HG02623 (cell line): ENCODE results near the gene SEZ6L.

Experiments used
- ATAC-seq: cut with Tn5 transposase; IDR thresholded peaks from one replicate; pipeline ENCODE4 v1.9.1; 2021; ENCODE audit warnings: moderate library complexity; ENCODE audit not compliant: unreplicated experiment

Gene SEZ6L

DNA sequence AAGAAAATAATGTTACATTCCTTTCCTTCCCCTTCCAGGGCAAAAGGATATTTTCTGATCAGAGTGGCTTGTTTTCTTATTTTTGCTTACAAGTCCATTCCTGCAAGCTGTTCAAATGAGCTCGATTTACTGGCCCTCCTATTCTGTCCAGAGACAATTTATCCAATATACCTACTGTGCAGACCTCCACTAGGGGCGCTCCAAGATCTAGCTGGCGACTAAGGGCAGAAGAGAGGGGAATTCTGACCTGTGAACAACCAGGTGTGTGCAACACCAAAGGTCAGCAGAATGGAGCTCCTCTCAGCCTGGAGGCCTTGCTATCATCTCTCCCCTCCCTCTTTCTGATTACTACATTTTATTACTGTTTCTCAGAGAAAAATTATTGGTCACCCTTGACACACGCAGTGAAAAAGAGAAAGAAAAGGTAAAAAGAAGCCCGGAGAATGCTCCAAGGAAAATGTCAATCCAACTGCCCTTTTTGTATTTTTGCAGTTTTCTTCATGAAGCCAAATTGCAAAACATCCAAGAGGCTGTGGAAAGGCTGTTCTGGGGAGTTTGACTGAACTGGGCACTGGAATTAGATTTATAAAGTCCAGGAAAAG is 3.2 kb downstream of the SEZ6L start:
- ATAC-seq = no peak

DNA sequence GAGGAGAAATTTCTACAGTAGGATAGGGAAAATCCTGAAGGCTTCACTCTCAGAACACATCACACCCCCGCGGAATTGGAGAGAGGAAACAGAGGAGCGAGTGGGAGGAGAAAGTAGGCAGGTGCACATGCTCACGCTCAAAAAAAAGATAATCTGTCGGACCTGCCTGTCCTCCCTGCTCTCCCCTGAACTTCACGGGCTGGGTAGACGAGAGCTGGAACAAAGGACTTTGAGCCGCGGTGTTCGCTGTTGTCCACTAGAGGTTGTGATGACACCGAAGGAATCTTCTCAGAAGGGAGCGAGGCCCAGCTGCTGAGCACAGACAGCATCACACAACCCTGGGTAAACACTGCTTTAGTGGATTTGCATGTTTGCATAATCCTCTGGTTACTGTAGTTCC is 5.0 kb downstream of the SEZ6L start:
- no peak for ATAC-seq

DNA sequence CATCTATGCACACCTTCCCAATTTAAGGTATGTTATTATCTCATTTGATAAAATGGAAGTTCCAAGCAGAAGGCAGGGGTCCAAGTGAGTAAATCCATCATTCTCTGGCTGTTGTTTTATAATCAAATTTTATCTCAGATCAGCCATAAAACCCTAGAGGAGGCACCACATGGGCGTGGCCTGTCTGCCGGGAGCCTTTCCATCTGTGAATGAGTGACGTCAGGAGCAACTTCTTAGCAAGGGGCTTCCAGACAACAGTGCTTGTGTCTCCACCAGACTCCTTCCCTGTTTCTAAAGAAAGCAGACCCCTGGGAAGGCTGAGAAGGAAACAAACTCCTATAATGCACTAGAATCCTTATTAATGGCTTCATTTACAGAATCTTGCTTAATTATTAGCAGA is 13.5 kb downstream of the SEZ6L start:
- ATAC-seq = no peak

DNA sequence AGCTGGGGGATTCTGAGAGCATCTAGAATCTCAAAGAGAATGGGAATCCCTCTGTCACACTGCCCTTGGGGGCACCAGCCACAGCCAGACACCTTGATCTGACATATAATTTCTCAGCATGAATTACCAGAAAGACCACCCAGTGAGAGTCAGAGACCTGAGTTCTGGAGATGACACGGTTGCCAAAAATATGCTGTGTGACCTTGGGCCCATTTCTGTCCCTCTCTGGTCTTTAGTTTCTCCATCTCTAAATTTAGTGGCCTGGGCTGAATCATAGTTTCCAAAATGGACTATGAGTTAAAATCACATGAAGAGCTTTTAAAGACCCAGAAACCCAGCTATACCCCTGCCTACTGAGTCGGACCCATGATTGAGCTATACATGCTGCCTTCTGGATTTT is 15.9 kb downstream of the SEZ6L start:
- no peak for ATAC-seq

DNA sequence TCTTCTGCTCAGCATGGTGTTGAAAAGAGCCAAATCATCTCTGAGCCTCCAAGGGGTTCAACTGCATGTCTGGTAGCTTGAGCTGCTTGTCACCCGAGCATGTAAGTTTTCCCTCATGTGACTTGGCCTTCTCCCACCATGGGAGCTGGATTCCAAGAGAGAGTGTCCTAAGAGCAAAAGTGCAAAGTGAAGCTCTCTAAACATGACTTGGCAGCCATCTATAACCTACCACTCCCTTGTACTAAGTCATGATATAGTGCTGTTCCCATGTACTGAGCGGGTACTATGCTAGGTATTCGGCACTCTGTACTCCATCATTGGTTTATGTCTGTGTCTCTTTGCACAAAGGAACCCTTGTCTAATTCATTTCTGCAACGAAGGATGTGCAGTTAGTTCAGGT is 19.1 kb downstream of the SEZ6L start:
- no peak for ATAC-seq

DNA sequence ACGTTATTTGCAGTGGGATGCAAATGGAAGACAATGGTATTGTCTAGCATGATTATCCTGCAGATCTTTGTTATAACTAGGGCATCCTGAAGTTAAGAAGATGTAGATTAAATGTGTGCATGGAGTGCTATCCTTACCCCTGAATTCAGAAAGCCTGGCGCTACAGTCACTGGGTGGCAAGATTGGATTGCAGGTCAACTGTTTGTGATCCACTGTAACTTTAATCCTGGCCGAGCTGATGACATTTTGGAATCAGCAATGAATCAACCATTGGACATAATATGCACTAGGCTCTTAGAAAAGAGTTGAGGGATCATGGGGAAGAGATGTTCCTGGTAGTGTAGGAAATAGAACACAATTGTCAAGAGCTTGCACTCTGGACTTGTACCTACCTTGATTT is 25.1 kb downstream of the SEZ6L start:
- ATAC-seq = no peak

DNA sequence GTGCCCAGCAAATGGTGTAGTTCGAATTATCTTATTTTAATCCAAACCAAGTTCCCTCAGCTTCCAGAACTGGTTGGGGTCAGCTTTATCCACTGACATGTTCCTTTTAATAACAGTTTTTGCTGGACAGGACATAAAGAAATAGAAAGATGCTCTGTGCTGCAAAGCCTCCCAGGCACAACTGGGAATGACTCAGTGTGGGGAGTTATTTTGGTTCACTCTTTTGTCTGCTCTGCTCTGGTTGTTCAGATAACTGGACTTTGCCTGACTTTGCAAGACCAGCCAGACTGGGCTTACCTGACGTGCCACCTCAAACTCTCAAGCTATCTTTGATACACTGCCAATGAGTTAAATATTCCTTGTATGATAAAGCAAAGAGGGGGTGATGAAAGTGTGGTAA is 25.6 kb downstream of the SEZ6L start:
- no peak for ATAC-seq

DNA sequence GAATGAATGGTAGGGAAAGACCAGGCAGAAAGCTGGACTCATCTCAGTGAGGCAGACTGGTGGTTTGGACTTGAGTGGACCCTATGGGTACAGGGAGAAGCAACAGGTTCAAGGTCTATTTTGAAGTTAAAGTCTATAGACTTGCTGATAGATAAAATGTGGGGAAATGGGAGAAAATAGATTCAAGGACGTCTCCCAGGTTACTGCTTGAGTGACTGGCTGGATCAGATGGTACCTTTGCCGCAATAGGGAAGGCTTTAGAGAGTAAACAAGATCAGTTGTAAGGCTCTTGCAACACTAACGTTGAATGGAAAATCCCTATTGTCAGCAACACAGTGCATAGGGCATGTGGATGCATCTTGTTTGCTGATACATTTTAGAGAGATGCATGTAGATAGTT is 27.4 kb downstream of the SEZ6L start:
- no peak for ATAC-seq

DNA sequence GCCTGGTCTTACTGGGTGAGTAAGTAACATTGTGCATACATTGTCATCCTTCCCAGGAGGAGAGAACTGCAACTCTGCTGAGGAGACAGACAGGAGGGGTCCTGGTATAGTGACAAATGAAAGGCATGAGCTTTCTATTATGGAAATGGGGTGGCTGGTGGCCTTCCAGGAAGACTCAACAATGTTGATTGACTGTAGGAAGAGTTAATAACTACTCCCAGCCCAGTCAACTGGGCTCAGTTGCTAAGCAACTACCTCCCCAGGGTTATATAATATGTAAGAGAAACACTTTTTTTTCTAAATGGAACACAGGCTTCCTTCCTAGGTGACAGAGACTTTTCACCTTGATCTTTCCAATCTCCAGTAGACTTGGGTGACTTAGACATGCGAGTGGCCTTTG is 28.2 kb downstream of the SEZ6L start:
- ATAC-seq = no peak

DNA sequence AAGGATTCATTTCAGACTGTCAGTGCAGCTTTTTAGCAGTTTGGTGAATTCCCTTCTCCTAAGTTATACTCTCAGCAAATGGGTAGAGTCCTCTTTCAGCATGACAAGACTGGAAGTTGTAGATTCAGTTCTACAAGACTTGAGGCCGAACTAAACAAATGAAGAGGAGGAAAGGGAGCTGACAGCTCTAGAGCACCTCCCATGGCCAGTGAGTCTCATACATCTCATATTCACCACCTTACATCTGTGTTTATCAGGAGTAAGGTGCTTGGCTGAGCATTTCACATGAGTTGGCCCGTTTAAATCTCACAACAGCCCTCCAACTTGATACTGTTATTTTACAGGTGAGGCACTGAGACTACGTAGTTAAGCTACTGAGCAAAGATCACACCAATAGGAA is 30.4 kb downstream of the SEZ6L start:
- ATAC-seq = no peak

DNA sequence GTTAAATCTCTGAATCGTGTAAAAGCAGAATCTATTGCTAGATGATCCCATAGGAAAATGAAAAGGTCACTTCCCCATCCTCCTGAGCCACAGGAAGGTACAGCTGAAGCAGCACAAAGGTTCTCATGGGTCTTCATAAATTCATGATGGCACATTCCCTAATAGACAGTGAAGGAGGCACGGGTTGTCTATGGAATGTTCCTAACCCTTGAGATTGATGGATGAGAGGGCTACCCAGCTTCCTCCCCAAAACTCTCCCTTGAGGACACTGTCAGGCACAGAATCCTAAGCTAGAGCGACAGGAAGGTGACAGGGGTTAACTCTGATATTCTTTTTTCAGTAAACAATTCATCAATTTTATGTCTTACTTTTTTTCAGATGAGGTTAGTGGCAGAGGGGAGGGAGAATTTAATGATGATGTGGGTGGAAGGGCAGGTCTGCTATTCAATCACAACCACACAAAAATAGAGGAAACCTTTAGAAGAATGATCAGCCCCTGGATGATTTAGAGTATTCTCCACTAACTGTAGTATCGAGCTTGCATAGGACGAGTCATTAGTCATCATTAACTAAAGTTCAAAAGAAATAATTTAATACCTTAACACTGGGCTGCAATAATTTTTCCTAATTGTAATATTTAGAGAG is 33.1 kb downstream of the SEZ6L start:
- ATAC-seq = no peak

DNA sequence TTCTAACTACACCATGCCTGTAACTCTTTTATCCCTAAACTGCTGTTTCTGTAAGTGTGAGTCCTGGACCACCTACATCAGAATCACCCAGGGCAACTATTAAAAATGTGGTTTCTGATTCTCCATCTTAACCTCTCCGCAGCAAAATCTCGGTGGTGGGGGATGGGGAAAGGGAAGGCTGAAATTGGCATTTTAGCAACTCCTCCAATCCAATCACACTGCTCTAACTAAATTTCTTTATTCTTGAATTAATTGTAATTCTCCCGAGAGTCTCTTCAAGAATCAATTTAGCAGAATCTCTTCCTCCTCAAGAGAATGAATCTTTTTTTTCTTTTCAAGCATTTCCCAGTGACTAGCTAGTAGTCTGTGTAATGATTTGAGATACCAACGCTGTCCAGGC is 36.2 kb downstream of the SEZ6L start:
- no peak for ATAC-seq

DNA sequence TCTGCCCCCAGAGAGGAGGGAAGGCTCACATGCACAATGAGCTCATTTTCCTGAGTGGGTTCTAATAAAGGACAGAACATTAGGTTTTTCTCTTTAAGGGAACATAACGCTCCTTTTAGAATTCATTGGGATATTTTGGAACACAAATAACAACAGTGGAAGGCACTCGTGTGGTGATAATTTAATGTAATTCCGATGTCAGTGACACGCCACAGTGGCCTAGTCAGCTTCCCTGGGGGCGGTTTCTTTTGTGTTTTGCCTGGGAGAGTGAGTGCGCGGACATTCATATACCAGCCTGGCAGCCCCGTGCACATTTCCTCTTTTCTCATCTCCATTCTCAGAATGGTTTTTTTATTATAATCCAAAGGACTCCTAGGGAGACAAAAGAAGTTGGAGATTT is 41.1 kb downstream of the SEZ6L start:
- no peak for ATAC-seq

DNA sequence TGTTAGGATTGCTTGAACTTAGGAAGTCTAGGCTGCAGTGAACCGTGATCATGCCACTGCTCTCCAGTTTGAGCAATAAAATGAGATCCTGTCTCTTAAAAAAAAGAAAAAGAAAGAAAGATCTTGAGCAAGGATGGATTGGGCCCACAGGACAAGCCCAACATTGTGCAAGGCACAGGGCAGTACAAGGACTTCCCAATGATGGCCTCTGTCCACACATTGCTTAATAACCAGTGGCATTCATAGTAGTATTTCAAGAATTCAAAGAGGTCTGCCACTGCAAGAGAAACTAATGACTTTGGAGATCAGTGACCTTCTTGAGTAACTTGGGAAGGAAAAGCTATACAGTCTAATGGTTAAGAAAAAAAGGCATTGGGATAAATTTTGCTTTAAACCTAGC is 44.6 kb downstream of the SEZ6L start:
- ATAC-seq = no peak

DNA sequence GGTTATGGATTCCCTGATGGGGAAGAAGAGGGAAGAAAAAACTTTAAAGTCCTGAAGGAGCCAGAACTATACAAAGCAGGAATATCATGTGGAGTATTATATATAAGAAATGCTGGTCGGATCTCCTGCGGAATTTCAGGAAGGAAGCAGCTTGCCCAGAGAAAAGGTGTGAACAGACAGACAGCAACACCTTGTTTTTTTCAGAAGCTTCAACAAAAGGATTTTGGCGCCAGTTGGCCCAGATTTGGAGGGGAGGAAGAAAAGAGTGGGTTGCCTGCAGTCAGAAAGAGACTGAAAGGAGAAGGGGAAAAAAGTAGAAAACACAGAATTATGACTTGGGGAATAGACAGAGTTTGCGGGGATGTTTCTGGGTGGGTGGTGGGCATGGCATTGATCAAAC is 45.2 kb downstream of the SEZ6L start:
- no peak for ATAC-seq

DNA sequence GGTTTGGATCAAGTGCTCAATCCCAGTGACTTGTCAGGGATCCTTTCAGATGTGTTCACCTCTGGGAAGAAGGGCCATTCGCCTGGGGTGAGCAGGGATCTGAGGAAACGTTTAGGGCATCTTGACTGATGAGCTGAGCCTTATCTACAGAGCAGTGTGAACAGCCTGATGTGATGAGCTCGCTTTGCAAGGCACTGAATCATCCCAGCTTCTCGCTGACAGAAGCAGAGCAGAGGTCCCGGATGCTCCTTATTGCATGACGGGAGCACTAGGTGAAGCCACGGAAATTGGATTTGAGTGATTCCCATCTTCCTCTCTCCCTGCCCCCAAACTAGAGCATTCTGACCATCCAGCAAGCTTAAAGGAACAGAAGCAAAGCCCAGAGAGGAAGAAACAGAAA is 46.5 kb downstream of the SEZ6L start:
- ATAC-seq = no peak

DNA sequence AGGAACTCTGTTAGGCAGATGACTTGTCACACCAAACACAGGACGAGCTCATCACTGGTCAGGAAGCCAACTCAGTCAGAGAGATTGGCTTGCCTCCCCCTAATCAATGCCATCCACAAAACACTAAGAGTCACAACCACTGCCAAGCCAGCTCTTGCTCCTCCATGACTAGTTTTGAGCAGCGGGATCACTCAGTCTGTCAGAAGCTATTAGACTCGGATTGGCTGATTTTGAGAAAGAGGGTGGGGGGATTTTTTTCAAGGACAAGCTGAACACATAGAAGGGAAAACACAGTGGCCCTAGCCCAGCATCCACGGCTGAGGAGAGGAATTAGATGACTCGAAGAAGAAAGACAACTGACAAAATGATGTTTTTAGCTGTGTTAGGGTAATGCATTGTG is 55.9 kb downstream of the SEZ6L start:
- ATAC-seq = no peak

DNA sequence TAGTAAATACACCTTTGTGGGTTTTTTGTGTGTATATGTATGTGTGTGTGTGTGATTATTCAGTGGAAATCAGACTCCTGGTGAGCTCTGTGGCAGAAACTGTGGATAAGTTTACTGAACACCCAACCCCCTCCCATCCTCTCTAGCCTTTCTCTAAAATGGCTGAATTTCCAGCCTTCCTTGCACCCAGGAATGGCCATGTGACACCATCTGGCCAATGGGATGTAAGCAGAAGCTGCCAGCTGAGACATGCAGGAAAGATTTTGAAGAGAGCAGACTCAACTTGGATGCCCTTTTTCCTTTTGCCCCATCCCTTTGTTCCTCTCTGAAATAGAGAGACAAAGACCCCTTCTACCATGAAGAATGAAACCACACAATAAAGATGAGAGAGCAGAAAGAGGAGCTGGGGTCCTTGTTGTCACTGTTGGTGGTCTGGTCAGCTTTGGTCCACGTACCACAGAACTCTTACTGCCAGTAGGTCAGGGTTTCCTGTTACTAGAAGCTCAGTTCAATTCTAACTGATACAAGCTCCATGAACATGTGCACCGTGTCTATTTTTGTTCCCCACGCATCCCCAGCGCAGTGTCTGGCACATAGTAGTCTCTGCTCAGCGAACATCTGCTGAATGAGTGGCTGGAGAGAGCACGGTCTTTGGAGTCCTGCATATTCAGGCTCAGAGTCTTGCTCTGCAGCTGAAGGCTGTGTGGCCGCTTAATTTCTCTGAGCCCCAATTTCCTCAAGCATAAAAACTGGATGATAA is 57.5 kb downstream of the SEZ6L start:
- ATAC-seq = no peak

DNA sequence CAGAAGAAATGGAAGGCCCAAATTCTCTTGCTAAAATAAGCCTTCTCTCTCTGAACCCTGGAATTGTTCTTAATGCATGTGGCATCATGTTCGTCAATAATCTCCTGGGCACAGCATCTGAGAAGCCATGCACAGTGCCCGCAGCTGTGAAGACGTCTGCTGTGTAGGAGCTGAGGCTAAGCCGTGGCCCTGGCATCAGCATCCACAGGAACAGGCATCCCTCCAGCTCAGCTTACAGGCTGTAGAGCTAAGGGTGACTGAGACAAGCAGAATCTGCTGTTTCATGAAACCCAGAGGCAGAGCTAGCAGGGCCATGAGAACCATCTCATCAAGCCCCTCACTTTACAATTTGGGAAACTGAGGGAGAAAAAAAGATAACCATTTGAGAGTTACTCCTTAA is 60.6 kb downstream of the SEZ6L start:
- ATAC-seq = no peak

DNA sequence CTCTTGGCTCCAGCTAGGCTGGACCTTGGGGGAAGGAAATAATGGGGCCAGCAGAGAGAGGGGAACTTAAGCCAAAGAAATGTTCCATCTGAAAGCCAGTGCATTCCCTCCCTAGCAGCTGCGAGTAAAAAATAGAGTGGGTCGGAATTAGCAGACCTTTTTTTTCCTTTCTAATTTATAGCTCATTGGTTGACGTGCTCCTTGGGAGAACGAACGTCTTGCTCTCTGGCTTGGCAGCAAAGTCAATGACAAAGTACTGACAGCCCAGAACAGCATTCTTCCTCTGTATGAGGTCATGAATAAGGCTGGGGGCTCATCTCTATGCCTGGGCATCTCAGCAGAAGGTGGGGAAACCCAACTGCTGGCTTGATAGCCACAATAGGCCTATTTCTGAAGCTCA is 65.0 kb downstream of the SEZ6L start:
- no peak for ATAC-seq

DNA sequence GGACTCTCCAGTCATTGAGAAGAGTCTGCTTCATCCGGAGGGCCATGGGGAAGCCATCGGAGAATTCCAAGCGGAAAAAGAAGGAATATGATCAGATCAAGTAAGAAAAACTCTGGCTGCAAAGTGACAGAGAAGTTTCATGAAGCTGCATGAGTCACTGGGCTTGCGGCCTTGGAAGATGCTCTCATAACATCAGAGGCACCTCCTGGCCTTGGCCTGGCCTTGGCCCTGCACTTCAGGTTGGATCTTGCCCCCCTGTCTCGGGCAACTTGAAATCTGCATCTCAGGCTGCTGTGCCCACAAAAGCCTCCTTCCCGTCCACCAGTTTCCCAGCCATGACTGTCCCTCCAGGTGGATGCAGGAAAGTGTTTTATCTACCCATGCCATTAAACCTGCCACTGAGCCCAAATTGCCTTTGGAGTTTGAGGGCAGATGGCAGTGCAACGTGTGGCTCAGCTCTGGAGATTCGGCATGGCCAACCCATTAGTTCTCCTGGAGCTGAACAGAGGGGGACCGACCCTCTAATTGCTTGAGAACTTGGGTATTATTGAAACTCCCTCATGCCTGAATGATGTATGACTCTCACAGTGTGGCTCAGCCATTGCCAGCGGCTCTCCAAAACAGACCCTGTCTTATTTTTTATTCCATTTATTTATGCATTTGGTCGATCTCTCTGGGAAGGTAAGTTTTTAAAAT is 66.7 kb downstream of the SEZ6L start:
- no peak for ATAC-seq

DNA sequence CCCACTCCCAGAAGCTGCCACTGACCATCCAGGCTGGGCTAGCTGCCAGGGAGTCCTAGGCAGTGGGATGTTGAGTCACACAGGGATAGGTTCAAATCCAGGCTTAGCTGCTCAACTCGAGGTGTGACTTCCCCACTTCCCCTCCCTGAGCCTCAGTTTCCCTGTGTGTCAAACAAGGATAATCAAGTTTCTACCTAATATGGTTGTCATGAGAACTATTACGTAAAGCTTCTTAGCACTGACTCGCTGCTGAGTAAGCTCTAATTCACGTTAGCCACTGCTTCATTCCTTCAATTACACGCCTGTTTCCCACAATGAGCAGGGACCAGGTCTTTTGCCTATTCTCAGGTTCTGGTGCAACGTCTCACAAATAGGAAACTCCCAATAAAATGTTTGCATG is 67.7 kb downstream of the SEZ6L start:
- ATAC-seq = no peak
